Motor neuron (in vitro differentiated cells): ENCODE measurements around the gene ACBD4. TPM values are rescaled to one million over a fixed set of nuclear protein-coding genes. Genes with fewer than 3 reads are reported as not detected.

Experiments used
- ATAC-seq, 8 experiments: fragments of 200-7000 bp; cut with Tn5 transposase; replicated peaks in 6 of 8; 2 replicates each; pipeline ENCODE4 v1.8.0; 2021; ENCODE audit warnings: mild to moderate bottlenecking in 8 of 8, moderate library complexity in 8 of 8
- H3K27ac ChIP-seq, 2 donors: fragments of 250-450 bp; sonication (Bioruptor Pico); 2 replicates each; pipeline ENCODE4 v1.9.0; 2021; ENCODE audit warnings: antibody characterized with exemption in 2 of 2, mild to moderate bottlenecking in 2 of 2, moderate library complexity in 1 of 2
- H3K4me1 ChIP-seq, 2 donors: fragments of 250-450 bp; sonication (Bioruptor Pico); replicated peaks in 1 of 2; 2 replicates each; pipeline ENCODE4 v1.6.1; 2021; ENCODE audit warnings: antibody characterized with exemption in 2 of 2, mild to moderate bottlenecking in 2 of 2, moderate library complexity in 1 of 2
- H3K4me3 ChIP-seq, 5 donors: fragments of 250-450 bp; sonication (Bioruptor Pico); 2 replicates each; pipeline ENCODE4 v1.9.0; 2021; ENCODE audit warnings: antibody characterized with exemption in 5 of 5, mild to moderate bottlenecking in 5 of 5, moderate library complexity in 4 of 5
- WGBS, 10 experiments: fragments of 450-650 bp; shearing (Covaris generic); methylation state at CpG; one replicate each; pipeline ENCODE4 v1.0.0; 2022; 5-methylcytosine and 5-hydroxymethylcytosine counted together
- in situ Hi-C, 9 experiments: fragments of 400-800 bp; cut with MboI; loops; one replicate each; pipeline ENCODE4 v1.15.0; 2021; ENCODE audit warnings: low sequenced_read_pairs in 9 of 9, low pct_unique_long_range_greater_than_20kb in 2 of 9; ENCODE audit not compliant: unreplicated experiment in 9 of 9
- total RNA-seq, 8 experiments: library from RNA; unstranded; fragments of 300-600 nt; gene quantifications; 2 replicates each; pipeline versions ENCODE4 v1.2.3 to v1.2.4, GENCODE V29; 2022

The ACBD4 gene
- total RNA-seq, 8 experiments from 2014 or later, result 1.5 to 16.1 (median 6.4) TPM

GRCh38 chr17:45136846-45137560, 1.5 kb downstream of the ACBD4 start:
- in situ Hi-C loops, result no loop called here
- Histone ChIP-seq H3K4me3 (no peak overlapping the region), H3K27ac (no peak overlapping the region), H3K4me1 (peaks cover 0 to 7% of the 10 kb centered on the region in 2 donors)
- ATAC-seq, result no peak
- WGBS, 10 experiments, result 50 to 80% (median 67%) methylated on average over 1 to 2 of the region's 12 CpGs; no CpG with 5 or more reads in 7 of the 10 experiments

DNA sequence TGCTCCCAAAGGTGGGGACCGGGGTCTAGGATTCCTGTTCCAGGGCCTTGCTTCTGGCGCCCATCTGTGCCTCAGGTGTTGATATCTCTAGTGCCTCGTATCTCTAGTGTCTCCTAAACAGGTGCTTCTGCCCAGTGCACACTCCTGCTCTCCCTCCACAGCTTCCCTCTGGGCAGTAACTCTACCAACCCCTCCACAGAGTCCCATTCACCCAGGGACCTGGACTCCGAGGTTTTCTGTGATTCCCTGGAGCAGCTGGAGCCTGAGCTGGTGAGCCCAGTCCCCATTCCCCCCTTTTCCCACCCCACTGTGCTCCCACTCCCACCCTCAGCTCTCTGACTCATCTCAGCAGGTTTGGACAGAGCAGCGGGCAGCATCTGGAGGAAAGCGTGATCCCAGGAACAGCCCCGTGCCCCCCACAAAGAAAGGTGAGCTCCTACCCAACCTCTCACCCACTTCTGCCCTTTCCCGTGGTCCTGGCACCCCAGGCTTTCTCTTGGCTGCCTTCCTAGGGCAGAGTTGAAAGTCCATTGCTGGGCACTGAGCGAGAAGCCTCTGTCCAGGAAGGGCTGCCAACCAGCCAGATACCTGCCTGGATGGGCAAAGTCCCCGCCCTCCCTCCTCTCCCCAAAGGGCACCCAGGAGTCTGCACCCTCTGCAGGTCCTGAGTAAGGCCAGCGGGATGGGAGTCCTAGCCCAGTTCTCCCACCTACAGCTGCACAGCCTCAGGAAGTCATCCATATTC, 2.2 kb downstream of the ACBD4 start:
- no peak overlapping the region for H3K27ac ChIP-seq
- no peak overlapping the region for H3K4me3 ChIP-seq
- no peak for ATAC-seq
- H3K4me1 ChIP-seq, result peaks cover 0 to 7% of the 10 kb centered on the region in 2 donors
- in situ Hi-C loops, result no loop called here
- WGBS, 10 experiments, result 58 to 100% (median 86%) methylated on average over 1 to 2 of the region's 11 CpGs; no CpG with 5 or more reads in 7 of the 10 experiments

- in situ Hi-C loops, result no loop called here
- H3K27ac ChIP-seq, result no peak overlapping the region
- WGBS, 10 experiments, result 0 to 80% (median 50%) methylated on average over 1 of the region's 14 CpGs; no CpG with 5 or more reads in 7 of the 10 experiments
- ATAC-seq, result no peak
- peaks cover 0 to 14% of the 10 kb centered on the region in 2 donors for H3K4me1 ChIP-seq
- H3K4me3 ChIP-seq, result no peak overlapping the region
Measured at GRCh38 chr17:45138911-45139532, 3.5 kb downstream of the ACBD4 start.

DNA sequence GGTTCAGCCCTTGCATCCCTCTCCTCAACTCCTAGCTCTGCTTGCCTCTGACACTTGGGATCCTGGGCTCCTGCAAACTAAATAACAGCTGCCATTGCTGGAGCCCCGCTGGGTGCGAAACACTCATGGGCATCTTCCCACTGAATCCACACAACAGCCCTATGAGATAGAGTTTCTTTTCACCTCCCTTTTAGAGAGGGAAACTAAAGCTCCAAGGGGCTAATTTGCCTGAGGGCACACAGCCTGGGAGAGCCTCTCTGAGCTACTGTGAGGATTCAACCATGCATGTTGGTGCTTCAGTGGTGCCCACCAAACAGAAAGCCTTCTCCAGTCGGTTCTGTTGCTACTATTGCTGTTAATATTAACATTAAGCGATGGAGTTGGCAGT, 4.0 kb downstream of the ACBD4 start:
- 40 to 100% (median 78%) methylated on average over 1 to 3 of the region's 4 CpGs; no CpG with 5 or more reads in 2 of the 10 experiments for WGBS, 10 experiments
- Histone ChIP-seq H3K4me1 (peaks cover 0 to 19% of the 10 kb centered on the region in 2 donors), H3K27ac (no peak overlapping the region), H3K4me3 (no peak overlapping the region)
- in situ Hi-C loops, result no loop called here
- no peak for ATAC-seq

GRCh38 chr17:45143094-45143670, 7.7 kb downstream of the ACBD4 start:
- WGBS, 10 experiments, result 76 to 78% methylated on average over 3 to 7 of the region's 13 CpGs; no CpG with 5 or more reads in 8 of the 10 experiments
- in situ Hi-C loops, result no loop called here
- no peak for ATAC-seq
- Histone ChIP-seq H3K4me3 (no peak overlapping the region), H3K27ac (no peak overlapping the region), H3K4me1 (peaks cover 6 to 18% of the 10 kb centered on the region in 2 donors)

GRCh38 chr17:45143767-45144198, 8.3 kb downstream of the ACBD4 start:
- Histone ChIP-seq H3K4me3 (no peak overlapping the region), H3K4me1 (peaks cover 6 to 18% of the 10 kb centered on the region in 2 donors), H3K27ac (peak overlapping the region in 1 of 2 donors; percentile 59)
- in situ Hi-C loops, result no loop called here
- WGBS, 10 experiments, result 20 to 23% methylated on average over 2 to 8 of the region's 21 CpGs; no CpG with 5 or more reads in 8 of the 10 experiments
- ATAC-seq, result peak in 2 of 8 experiments; percentile 8 to 12

DNA sequence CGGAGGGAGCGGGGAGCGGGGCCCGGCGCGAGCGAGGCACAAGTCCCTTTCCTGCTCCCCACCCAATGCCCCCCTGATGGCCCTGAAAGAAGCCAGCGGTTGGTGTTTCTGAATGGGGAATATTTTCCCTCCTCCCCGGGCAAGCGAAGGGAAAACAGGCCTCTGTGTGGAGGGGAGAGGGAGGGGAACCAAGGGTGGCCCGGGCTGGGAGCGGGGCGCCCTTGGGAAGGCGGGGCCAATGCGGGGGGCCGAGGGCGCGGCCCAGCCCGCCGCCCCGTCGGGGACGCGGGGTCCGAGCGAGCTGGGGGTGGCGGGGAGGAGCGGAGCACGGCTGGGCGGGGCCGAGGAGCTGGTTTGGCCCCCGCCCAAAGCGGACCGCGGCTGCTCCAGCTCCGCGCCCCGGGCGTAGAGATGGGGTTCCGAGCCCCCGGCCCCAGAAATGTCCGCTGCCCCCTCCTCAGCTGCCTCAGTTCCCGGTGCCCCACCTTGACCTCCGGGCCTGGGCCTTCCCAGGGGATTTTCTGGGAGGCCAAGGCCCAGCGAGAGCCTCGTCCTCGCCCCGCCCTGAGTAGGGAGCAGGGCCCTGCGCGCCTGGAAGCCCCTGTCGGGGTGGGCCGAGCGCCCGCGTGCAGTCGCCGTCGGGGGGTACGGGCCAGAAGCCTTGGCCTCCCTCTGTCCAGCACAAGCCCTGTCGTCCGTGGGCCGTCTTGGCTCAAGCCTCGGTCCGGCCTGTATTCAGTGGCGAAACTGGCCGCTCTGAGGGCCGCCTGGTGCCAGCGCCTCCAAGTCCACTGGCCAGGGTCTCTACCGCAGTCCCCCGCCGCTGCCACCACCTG, 8.9 kb downstream of the ACBD4 start:
- Histone ChIP-seq H3K4me3 (no peak overlapping the region), H3K4me1 (peaks cover 6 to 18% of the 10 kb centered on the region in 2 donors), H3K27ac (peak overlapping the region in 1 of 2 donors; percentile 59)
- WGBS, 10 experiments, result 30 to 100% (median 55%) methylated on average over 1 to 8 of the region's 71 CpGs; no CpG with 5 or more reads in 7 of the 10 experiments
- ATAC-seq, result peak in 3 of 8 experiments; percentile 1 to 2 (median 2)
- in situ Hi-C loops, result no loop called here

DNA sequence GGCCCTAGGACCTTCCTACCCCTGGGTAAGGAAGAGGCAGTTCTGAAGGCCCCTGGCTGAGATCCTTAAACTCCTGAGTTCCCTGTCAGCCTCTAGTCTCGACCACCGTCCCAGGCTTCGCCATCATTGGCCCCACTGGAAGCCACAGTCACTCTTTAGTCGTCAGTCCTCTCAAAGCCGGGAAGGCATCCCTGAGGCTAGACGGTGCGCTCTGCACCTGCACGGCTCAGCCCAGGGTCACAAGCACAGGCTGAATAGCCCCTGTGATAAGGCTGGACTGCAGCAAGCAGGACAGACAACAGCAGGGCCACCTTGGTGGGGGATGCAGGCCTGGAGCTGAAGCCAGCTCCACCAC, 9.5 kb downstream of the ACBD4 start:
- in situ Hi-C loops, result no loop called here
- no peak for ATAC-seq
- H3K4me1 ChIP-seq, result peaks cover 6 to 18% of the 10 kb centered on the region in 2 donors
- 47 to 100% (median 100%) methylated on average over 1 to 4 of the region's 8 CpGs; no CpG with 5 or more reads in 5 of the 10 experiments for WGBS, 10 experiments
- H3K4me3 ChIP-seq, result no peak overlapping the region
- no peak overlapping the region for H3K27ac ChIP-seq

DNA sequence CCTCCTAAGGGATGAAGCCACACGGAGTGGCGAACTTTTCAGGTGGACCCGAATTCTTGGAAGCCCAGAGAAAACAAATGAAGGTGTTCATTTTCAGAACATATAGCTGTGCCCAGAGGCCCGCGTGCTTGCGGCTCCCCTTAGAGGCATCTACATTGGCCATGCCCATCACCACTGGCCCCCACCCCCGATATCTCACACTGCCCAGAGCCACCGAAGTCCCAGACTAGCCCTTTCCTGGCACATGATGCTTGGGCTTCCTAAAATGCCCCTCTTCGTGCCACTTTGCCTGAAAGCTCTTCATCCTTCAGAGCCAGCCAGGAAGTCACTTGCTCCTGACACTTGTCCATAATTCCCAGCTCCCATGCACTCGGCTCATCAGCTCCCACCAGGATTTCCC, 10.7 kb downstream of the ACBD4 start:
- no peak overlapping the region for H3K4me3 ChIP-seq
- in situ Hi-C loops, result no loop called here
- no peak overlapping the region for H3K27ac ChIP-seq
- ATAC-seq, result no peak
- peaks cover 6 to 18% of the 10 kb centered on the region in 2 donors for H3K4me1 ChIP-seq
- 84 to 100% (median 97%) methylated on average over 1 to 9 of the region's 10 CpGs for WGBS, 10 experiments

GRCh38 chr17:45146592-45146889, 11.1 kb downstream of the ACBD4 start:
- in situ Hi-C loops, result no loop called here
- WGBS, 10 experiments, result 60 to 92% (median 82%) methylated on average over 1 to 4 of the region's 4 CpGs; no CpG with 5 or more reads in 2 of the 10 experiments

DNA sequence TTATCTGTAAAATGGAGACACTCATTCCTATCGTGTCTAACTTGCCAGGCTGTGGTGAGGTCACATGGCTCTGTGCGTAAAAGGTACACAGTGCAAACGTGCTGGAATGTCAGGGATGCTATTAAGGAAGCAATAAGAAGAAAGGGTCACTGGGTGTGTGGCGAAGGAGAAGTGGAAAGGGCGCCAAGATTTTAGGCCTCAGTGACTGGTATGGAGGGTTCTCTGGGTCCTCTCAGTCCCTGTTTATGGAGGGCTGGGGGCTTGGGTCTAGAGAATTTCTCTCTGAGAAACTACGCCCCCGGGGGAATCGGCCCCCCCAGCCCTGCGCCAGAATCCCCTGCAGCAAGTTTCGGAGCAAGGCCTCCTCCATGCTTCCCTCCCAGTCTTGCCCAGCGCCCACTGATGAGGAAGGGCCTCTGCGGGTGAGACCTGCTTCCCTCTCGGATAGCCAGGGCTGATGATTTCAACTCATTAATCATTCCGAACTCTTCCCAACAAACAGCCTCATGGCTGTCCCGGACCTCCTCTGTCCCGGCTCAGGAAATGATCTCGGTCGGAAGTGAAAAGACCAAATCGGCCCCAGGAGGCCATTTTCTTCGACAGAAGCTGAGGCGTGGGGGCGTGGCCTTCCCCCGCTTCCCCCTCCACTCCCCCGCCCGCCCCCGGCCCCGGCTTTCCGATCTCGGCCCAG, 11.5 kb downstream of the ACBD4 start:
- peak in 6 of 8 experiments; percentile 1 to 12 (median 2) for ATAC-seq
- peaks cover 11 to 20% of the 10 kb centered on the region in 2 donors for H3K4me1 ChIP-seq
- in situ Hi-C loops, result no loop called here
- peak overlapping the region; percentile 97 to 99 for H3K27ac ChIP-seq
- 0 to 83% (median 63%) methylated on average over 1 to 3 of the region's 29 CpGs; no CpG with 5 or more reads in 2 of the 10 experiments for WGBS, 10 experiments
- peak overlapping the region; percentile 48 to 61 (median 57) for H3K4me3 ChIP-seq

More at GRCh38 chr17:45146592-45146889, 11.1 kb downstream of the ACBD4 start:
- no peak for ATAC-seq
- Histone ChIP-seq H3K4me3 (peak overlapping the region in 3 of 5 donors; percentile 49 to 57 (median 57)), H3K27ac (peak overlapping the region; percentile 97 to 99), H3K4me1 (peaks cover 8 to 18% of the 10 kb centered on the region in 2 donors)
